Skin epidermis (tissue), 12 donors: ENCODE data around the gene CMIP.
"Not testable (repeated sequence)": the region's sequence is repeated elsewhere in the genome, so short reads cannot be mapped to it uniquely, and the experiment has no call there.

ENCODE experiments used
- H3K27ac ChIP-seq, 21 experiments: fragments of 200-600 bp; sonication (generic) in 11 of 21; one replicate each; pipeline ENCODE4 v1.5.0; 2020; ENCODE audit warnings: mild to moderate bottlenecking in 3 of 21, inconsistent platforms in 2 of 21, moderate library complexity in 2 of 21
- H3K4me3 ChIP-seq, 7 experiments: fragments of 200-600 bp; sonication (generic) in 2 of 7; one replicate each; pipeline ENCODE4 v1.5.0; 2020; ENCODE audit warnings: inconsistent platforms in 2 of 7, mild to moderate bottlenecking in 2 of 7, moderate library complexity in 1 of 7

Gene CMIP

DNA sequence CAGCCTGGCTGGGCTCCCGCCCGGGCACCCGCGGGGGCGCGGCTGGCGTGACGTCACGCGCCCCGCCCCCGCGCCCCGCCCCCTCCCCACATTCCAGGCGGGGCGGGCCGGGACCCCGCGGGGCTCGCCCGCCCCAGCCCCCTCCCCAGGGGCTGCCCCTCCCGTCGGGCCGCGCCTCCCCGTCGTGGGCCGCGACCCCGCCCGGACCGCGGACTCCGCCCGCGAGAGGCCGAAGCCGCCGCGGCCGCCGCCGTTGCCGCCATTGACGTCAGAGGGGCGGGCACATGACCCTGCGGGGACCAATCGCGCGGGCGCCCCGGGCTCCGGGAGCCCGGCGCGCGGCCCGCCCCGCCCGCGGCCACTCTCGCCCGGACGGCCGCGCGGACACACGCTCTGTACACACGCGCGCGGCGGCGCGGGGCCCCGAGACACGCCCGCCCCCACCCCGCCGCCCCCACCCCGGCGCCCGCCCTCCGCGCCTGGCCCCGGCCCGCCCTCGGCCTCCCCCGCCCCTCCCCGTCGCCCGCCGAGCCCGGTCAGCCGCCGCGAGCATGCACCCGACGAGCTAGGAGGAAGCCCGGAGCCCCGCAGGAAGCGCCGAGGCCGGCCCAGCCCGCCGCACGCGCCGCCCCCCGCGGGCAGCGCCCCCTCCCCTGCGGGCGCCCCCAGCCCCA is at the start of gene CMIP:
Gene CMIP (plus strand): TSS at position 361 of the 674 bp plus-strand sequence.
- H3K4me3 ChIP-seq = peak within 1 kb of the TSS; percentile 59 to 94 (median 84)
- H3K27ac ChIP-seq = peak within 1 kb of the TSS; percentile 76 to 98 (median 93)

DNA sequence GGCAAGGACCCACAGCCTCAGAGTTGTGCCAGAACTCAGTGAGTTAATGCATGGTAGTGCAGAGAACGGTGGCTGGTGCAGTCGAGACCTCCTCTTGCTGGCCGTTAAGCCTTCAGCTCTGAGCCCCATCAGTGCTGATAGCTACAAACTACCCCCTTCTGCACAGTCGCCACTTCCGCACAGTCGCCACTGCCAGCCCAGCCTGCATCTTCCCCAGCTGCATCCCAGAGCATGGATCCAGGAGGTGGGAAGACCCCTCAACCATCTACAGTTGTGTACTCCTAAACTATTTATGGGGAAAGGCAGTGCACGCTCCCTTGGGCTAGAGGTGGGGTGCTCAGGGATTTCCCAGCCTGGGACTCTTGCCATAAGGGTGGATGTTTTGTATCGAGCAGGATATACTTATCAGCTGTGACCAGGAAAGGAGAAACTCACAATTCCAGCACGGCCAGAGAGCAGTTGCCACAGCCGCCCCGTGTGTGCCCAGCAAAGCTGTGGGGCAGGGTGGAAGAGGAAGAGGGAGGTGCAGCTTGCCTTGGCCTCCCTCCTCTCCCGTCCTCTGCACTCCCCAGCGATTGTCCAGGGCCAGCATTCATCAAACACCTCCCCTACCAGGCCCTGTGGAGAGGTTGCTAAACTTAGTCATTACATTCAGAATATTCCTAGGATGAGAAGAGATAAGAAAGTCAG is 49.5 kb upstream of the CMIP start:
- Histone ChIP-seq H3K27ac (peak overlapping the region in 8 of 21 experiments; percentile 3 to 61 (median 36)), H3K4me3 (no peak overlapping the region)

DNA sequence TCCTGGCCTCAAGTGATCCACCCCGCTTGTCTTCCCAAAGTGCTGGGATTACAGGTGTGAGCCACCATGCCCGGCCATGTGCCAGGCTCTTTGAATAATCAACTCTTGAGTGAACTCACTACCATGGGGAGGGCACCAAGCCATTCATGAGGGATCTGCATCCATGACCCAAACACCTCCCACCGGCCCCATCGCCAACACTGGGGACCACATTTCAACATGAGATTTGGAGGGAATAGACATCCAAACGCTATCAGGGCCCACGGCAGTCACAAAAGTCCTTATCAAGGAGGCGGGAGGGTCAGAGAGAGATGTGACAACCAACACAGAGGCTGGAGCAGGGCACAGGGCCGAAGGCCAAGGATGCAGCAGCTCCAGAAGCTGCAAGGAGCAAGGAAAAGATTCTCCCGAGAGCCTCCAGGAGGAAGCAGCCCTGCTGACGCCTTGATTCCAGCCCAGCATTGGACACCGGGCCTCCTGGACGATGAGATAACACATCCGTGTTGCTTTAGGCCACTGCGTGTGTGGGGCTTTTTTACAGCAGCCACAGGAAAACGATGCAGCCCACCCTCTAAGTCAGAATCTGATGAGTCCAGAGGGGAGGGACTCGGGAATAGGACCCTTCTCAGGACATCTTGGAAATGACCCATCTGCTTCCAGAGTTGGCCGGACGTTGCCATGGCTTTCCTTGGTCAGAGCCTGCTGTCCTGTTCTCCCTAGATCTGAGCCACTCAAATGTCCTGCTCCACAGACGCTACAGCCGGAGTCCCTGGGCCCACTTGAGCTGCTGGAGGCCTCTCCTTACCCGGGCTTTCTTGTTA is 47.3 kb upstream of the CMIP start:
- Histone ChIP-seq H3K4me3 (no peak overlapping the region), H3K27ac (peak overlapping the region in 5 of 21 experiments; percentile 13 to 49 (median 30))

DNA sequence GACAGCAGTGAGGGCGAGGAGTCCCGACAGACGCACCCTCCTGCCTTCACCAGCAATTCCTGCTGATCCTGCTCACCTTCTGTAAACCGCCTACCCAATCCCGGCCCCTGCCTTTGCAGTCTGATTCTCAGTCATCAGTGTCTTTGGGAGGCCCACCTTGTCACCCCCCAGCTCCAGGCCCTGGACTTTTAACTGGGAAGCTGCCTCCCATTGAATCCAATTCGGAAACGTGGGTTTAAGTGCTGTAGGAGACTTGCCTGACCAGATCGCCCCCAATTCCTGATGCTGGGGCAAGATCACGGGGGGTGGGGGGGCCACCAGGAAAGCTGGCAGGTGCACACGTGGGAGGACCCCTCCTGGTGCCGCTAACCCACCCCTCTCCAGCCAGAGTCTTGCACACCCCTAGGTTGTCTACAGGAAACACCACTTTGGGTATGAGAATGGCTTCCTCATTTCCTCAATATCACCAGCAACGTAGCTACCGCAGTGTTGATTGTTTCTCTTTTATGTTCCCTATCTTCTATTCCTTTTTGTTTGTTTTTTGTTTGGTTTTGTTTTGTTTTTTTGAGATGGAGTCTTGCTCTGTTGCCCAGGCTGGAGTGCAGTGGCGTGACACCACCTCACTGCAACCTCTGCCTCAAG is 46.6 kb upstream of the CMIP start:
- H3K4me3 ChIP-seq = no peak overlapping the region
- H3K27ac ChIP-seq = peak overlapping the region in 2 of 21 experiments; percentile 13 to 49

DNA sequence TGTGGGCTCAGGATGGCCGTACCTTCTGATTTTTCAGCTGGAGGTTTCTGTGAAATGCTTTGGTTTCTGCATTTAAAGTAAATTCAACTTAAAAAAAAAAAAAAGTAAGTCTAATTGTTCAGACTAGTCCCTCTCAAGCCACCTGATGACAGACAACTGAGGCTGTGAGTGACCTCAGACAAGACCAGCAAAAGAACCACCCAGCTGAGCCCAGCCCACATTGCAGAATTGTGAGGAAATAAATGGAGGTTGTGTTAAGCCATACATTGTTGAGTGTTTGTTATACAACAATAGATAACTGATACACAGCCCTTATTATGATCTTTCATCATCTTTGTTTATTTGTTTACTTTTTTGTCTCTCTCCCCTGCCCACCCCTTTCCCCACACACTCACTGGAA is 44.7 kb upstream of the CMIP start:
- H3K4me3 ChIP-seq = no peak overlapping the region
- H3K27ac ChIP-seq = peak overlapping the region in 3 of 21 experiments; percentile 9 to 39 (median 38)

DNA sequence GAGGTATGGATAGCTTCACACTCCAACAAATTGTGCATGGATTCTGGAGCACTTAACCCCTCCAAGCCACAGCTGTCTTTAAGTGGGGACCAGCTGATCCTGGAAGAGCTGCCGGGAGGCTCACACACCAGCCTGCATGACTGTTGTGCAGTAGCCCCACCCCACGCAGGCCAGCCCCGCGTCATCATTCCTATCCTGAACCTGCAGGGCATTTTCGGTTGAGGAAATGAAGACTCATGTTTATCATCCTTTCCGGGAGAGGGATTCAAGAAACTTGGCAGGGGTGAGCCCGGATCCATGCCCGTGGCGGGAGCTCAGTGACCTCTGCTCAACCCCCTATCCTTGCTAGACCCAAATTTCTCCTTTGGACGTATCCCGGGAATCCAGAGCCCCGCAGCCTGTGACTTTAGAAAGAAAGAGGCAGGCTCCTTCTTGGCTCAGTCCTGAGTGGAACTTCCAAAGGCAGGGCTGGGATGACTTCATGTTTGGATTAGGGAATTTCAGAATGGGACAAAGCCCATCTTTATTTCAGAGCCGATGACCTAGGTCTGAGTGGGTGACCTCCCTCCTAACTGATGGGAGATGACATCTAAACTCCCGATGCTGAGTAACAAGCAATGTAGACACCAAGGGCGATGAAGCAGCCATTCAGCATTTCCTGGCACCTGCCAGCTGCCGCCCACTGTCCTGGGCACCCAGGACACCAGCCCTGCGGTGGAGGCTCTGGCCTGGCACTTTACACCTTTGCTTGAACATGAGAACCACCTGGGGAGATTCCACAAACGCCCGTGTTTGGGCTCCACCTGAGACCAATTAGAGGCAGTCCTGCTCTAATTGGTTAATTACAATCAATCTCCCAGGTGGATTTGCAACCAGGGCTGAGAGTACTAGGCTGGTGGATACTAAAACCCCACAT is 43.3 kb upstream of the CMIP start:
- H3K27ac ChIP-seq = peak overlapping the region in 17 of 21 experiments; percentile 9 to 73 (median 48)
- H3K4me3 ChIP-seq = no peak overlapping the region

DNA sequence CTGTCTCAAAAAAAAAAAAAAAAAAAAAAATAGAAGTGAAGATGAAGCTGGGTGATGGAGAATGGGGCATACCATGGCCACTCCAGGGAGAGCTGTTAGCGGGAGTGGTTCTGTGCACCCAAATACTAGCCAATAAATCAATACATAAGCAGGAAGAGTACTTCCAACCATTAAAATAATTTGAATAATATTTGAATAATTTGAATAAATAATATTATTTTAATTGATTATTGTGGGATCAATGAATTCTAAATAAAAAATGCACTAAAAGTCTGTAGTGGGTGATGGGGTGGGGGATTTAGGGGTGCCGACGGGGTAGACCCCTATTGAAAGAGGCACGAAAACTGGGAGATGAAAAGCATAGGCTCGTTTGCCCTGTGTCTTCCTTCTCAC is 41.4 kb upstream of the CMIP start:
- Histone ChIP-seq H3K27ac (peak overlapping the region in 2 of 21 experiments; percentile 8 to 23), H3K4me3 (no peak overlapping the region)

DNA sequence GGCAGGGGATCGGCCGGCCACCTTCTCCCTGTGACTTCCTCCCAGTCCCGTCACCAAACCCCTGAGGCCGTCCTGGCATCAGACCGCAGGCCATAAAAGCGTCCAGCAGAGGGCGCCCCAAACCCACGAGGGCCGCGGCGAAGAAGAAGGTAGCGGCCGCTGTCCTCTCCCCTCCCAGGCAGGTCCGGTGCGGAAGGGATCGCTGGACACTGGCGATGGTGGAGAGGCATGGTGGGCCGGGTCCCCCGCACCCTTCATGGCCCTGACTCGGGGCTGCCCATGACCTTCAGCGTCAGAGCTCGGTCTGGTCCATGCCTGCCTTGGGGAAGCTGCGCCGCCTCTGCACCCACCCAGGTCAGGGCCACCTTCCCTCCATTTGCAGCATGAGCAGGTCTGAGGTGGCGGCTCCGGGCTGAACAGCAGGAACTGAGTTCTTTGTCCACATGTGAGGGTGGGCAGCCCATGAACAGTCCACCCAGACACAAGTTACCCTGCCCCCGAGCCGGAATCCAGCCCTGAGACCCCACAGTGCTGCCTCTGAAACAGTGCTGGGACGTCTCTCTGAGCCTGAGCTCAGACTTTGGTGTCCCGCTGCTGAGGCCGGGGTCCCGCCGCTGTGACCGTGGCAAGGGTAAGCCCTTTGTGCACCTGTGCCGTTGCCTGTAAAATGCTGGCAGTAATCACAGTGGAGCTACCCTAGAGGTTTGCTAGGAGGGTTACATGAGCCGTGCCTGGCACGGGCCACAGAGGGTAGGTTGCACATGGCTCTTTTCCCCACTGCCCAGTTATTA is 40.8 kb upstream of the CMIP start:
- Histone ChIP-seq H3K4me3 (peak overlapping the region in 2 of 7 experiments; percentile 21), H3K27ac (peak overlapping the region in 2 of 21 experiments; percentile 8 to 23)

DNA sequence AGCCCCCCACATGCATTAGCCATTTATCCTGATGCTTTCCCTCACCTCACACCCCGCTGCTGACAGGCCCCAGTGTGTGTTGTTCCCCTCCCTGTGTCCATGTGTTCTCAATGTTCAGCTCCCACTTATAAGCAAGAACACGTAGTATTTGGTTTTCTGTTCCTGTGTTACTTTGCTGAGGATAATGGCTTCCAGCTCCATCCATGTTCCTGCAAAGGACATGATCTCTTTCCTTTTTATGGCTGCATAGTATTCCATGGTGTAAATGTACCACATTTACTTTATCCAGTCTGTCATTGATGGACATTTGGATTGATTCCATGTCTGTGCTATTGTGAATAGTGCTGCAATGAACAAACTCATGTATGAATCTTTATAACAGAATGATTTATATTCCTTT is 39.6 kb upstream of the CMIP start:
- H3K4me3 ChIP-seq = not testable (repeated sequence)
- H3K27ac ChIP-seq = peak overlapping the region in 1 of 21 experiments; percentile 56

DNA sequence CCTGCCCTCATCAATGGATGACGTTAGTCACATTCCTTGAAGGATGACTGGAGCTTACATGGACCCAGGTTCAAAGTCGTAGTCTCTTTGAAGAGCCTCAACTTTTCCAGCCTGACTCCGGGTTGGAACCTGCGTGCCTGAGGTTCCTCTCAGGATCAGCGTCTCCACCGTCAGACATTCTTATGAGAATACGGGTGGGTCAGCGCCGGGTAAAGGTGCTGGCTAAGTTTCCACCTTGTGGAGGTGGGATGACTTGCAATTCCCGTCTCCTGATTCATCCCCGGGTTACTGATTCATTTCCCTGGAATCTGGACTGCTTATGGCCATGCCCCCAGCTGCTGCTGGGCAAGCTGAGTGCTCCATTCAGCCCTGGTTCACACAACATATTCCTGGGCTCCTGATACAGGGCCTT is 38.9 kb upstream of the CMIP start:
- peak overlapping the region in 3 of 21 experiments; percentile 0 to 56 (median 30) for H3K27ac ChIP-seq

DNA sequence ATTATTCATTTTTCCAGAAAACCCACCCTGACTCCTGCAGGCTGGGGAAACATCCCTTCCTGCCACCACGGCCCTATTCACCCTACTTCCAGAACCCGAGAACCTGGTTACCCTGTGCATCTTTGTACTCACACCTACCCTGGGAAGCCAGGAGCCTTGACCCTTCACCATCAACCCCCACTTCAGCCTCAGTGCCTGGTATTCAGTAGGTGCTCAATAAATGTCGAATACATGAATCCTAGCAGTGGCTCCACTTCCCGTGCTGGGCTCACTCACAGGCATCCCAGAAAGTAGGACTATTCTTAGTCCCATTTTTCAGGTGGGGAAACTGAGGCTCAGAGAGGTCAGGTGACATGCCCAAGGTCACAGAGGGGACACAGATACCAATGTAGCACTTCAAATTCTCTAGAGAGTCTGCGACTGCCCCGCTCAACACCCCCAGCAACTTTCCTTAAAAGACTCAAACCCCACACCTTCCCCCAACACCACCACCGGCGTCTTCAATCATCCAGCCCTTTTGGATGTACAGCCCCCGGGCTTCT is 36.1 kb upstream of the CMIP start:
- no peak overlapping the region for H3K27ac ChIP-seq
- H3K4me3 ChIP-seq = no peak overlapping the region

More for the DNA sequence above, 38.9 kb upstream of the CMIP start:
- no peak overlapping the region for H3K4me3 ChIP-seq

DNA sequence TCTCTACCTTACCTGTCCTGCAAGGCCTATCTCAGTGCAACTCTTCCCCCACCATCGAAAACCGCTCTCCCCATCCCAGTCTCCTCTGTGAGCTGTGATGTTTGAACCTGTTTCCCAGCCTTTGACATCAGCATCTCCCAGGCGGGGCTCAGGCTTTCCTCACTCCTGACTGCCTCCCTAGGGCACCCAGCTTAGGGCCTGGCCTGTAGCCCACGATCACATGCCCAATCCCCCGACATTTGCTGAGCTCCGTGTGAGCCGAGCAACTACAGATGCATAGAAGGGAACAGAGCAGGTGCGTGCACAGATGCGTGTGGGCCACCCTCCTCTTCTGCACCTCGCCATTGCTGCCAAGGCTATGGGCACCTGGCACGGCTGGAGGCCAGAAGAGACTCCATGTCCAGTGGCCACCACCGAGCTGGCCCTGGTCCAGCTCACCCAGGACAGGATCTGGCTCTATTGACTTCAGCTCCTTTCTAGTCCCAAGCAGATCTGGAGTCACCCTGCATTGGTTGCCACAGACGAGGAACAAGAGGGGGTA is 35.5 kb upstream of the CMIP start:
- no peak overlapping the region for H3K27ac ChIP-seq
- no peak overlapping the region for H3K4me3 ChIP-seq

DNA sequence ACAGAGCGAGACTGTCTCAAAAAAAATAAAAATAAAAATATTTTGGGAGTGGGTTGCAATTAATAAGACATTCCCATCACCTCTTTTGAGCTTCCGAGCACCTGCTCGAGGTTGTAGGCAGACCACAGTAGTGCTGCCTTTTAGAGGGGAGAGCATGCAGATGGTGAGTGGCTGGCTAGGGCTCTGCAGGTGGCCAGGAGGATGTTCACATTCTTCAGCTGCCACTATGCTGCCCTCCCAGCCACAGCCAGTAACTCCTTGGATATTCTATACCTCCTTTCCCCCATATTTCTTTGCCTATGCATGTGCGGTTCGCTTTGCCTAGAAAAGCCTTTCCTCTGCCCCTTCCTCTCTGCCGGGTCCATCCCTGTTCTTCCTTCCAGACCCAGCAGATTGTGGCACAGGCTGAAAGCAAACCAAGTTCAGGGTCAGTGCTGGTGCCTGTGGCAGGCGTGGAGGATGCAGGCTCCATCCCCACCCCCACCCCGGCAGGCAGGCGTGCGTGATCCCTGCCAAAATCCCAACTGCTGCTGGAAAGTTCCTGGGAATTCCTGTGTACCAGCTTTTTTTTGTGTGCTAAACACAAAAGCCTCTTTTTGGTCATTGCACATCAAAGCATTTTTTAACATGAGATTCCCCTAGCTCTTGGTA is 33.8 kb upstream of the CMIP start:
- Histone ChIP-seq H3K4me3 (no peak overlapping the region), H3K27ac (no peak overlapping the region)

DNA sequence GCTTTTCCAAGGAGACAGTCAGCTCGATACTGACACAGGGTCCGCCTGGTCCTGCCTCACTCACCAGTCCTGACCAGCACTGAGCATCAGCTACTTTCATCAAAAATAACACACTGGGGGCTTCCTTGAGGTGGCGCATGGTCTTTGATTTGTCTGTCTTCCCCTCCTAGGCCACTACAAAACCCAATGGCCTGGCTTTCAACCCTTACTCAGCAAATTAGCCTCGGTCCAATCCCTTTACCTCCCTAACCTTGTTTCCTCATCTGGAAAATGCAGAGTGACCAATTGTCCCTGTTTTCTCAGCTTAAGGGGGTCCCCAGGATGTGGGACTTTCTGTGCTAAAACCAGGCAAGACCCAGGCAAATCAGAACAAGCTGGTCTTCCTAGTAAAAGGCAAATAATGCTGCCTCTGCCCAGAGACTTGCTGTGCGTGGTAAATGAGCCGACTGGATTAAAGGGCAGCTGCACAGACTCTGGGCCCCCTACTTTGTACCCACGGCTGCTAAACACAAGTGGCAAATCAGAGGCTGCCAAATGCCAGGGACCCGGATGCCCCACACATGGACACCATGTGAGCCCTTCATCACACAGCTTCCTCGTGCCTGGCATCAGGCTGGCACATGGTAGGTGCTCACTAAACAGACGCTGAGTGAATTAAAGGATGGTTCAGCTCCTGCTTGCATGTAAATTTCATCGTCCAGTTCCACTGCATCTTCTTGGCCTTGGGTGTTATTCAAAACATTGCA is 31.2 kb upstream of the CMIP start:
- H3K27ac ChIP-seq = no peak overlapping the region
- H3K4me3 ChIP-seq = no peak overlapping the region

DNA sequence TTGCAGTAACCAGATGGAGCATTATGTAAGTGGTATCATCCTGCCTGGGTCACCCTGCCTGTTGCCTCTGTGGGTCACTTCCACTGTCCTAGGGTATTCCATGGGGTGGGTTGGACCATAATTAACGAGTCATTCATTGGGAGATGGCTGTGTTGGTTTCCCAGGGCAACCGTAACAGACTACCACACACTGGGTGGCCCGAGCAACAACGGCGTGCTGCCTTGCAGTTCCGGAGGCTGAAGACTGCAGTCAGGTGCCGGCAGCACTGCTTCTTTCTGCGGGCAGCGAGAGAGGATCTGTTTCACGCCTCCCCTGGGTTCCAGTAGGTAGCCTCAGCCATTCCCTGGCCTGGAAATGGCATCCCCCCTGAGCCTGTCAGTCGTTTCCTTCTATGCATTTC is 28.9 kb upstream of the CMIP start:
- no peak overlapping the region for H3K27ac ChIP-seq
- H3K4me3 ChIP-seq = no peak overlapping the region

DNA sequence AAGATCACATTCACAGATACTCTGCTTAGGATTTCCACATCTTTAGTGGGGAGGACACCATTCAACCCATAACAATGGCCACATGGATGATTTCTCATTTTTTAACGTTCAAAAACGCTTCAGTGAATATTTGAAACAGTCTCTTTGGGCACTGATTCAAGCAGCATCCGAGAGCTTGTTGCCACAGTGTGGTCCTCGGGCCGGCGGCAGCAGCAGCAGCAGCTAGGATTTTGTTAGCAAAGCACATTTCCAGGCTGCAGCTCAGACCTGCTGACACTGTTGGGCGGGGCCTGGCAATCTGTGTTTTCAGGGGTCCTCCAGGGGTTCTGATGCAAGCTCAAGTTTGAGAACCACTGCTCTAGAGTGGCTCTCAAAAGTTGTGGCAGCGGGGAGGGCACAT is 27.9 kb upstream of the CMIP start:
- Histone ChIP-seq H3K4me3 (no peak overlapping the region), H3K27ac (no peak overlapping the region)
